HepG2 (cell line): Measurements from ENCODE around the gene SALL4. TPM values are rescaled to one million over a fixed set of nuclear protein-coding genes. Genes with fewer than 3 reads are reported as not detected.

Experiments used
- ATF5 ChIP-seq: sonication (generic); formaldehyde crosslinking; IDR thresholded peaks from 2 replicates; pipeline ENCODE4 v1.4.0; 2020; ENCODE audit warnings: mild to moderate bottlenecking, low read depth, missing genetic modification reagents
- ATM ChIP-seq: fragments of 450-650 bp; IDR thresholded peaks from 2 replicates; pipeline ENCODE4 v1.7.1; 2017; ENCODE audit warnings: mild to moderate bottlenecking, borderline replicate concordance
- DNMT3B ChIP-seq: conservative IDR thresholded peaks from 2 replicates; pipeline ENCODE4 v1.6.1; 2016; ENCODE audit warnings: missing biosample characterization, control low read depth
- GPN1 ChIP-seq: sonication (generic); formaldehyde crosslinking; IDR thresholded peaks from 2 replicates; pipeline ENCODE4 v1.5.1; 2020; ENCODE audit warnings: missing genetic modification reagents, borderline replicate concordance
- GZF1 ChIP-seq: sonication (generic); formaldehyde crosslinking; IDR thresholded peaks from 2 replicates; pipeline ENCODE4 v1.5.1; 2020; ENCODE audit warnings: mild to moderate bottlenecking, missing genetic modification reagents
- HDAC6 ChIP-seq: fragments of 200-600 bp; sonication (generic); IDR thresholded peaks from 2 replicates; pipeline ENCODE4 v1.7.0; 2017; ENCODE audit warnings: mild to moderate bottlenecking, antibody characterized with exemption, low read length, low read depth
- HMGXB3 ChIP-seq: sonication (generic); formaldehyde crosslinking; IDR thresholded peaks from 2 replicates; pipeline ENCODE4 v1.4.0; 2020; ENCODE audit warnings: missing genetic modification reagents, borderline replicate concordance
- MED1 ChIP-seq: sonication (generic); formaldehyde crosslinking; IDR thresholded peaks from 2 replicates; pipeline ENCODE4 v1.4.0; 2020; ENCODE audit warnings: missing genetic modification reagents
- MLLT10 ChIP-seq: sonication (generic); formaldehyde crosslinking; IDR thresholded peaks from 2 replicates; pipeline ENCODE4 v1.4.0; 2020; ENCODE audit warnings: missing genetic modification reagents
- PAF1 ChIP-seq: IDR thresholded peaks from 2 replicates; pipeline ENCODE4 v1.6.1; 2016; ENCODE audit warnings: missing genetic modification reagents, missing compliant biosample characterization
- POLR2A ChIP-seq, 2 experiments: IDR thresholded peaks; 2 replicates each; pipeline ENCODE4 v1.6.1; 2011; ENCODE audit warnings: low read depth in 2 of 2, low read length in 2 of 2, mild to moderate bottlenecking in 1 of 2, moderate library complexity in 1 of 2; ENCODE audit not compliant: insufficient read depth in 1 of 2
- RCOR2 ChIP-seq: IDR thresholded peaks from 2 replicates; pipeline ENCODE4 v1.6.1; 2016; ENCODE audit warnings: missing biosample characterization, missing genetic modification reagents
- RXRB ChIP-seq: IDR thresholded peaks from 2 replicates; pipeline ENCODE4 v1.6.1; 2016; ENCODE audit warnings: borderline replicate concordance, missing genetic modification reagents, missing compliant biosample characterization
- SRSF4 ChIP-seq: fragments of 200-400 bp; formaldehyde crosslinking; IDR thresholded peaks from one replicate; pipeline ENCODE4 v1.6.1; 2018; ENCODE audit warnings: mild to moderate bottlenecking, low read depth, low read length, moderate library complexity; ENCODE audit not compliant: poor library complexity, severe bottlenecking
- TAF1 ChIP-seq: sonication (generic); formaldehyde crosslinking; IDR thresholded peaks from 2 replicates; pipeline ENCODE4 v1.4.0; 2020; ENCODE audit warnings: missing genetic modification reagents
- ZFAT ChIP-seq: sonication (generic); formaldehyde crosslinking; conservative IDR thresholded peaks from 2 replicates; pipeline ENCODE4 v1.8.1; 2023; ENCODE audit warnings: missing genetic modification reagents, inconsistent platforms
- ZNF260 ChIP-seq: sonication (generic); formaldehyde crosslinking; IDR thresholded peaks from 2 replicates; pipeline ENCODE4 v1.4.0; 2020; ENCODE audit warnings: missing genetic modification reagents, low read depth, mild to moderate bottlenecking, borderline replicate concordance
- ZNF501 ChIP-seq: sonication (generic); formaldehyde crosslinking; IDR thresholded peaks from 2 replicates; pipeline ENCODE4 v1.5.1; 2020; ENCODE audit warnings: mild to moderate bottlenecking, moderate library complexity, missing genetic modification reagents
- ZNF556 ChIP-seq: sonication (generic); formaldehyde crosslinking; IDR thresholded peaks from 2 replicates; pipeline ENCODE4 v1.4.0; 2020; ENCODE audit warnings: mild to moderate bottlenecking, missing genetic modification reagents, borderline replicate concordance
- ZNF569 ChIP-seq: sonication (generic); formaldehyde crosslinking; IDR thresholded peaks from 2 replicates; pipeline ENCODE4 v1.5.0; 2020; ENCODE audit warnings: mild to moderate bottlenecking, missing genetic modification reagents, moderate library complexity, borderline replicate concordance
- ZNF574 ChIP-seq: sonication (generic); formaldehyde crosslinking; IDR thresholded peaks from 2 replicates; pipeline ENCODE4 v1.4.0; 2020; ENCODE audit warnings: missing genetic modification reagents
- ZNF691 ChIP-seq: sonication (generic); formaldehyde crosslinking; IDR thresholded peaks from 2 replicates; pipeline ENCODE4 v1.4.0; 2020; ENCODE audit warnings: missing genetic modification reagents, low read depth, mild to moderate bottlenecking, borderline replicate concordance
- ZNF746 ChIP-seq: sonication (generic); formaldehyde crosslinking; IDR thresholded peaks from 2 replicates; pipeline ENCODE4 v1.8.0; 2022; ENCODE audit warnings: mild to moderate bottlenecking, missing genetic modification reagents
- polyA plus RNA-seq, 8 experiments: library from polyadenylated mRNA; depleted of rRNA in 3 of 8; stranded (reverse) in 7 of 8; unstranded in 1 of 8; fragments of >200 nt; fragmentation: Illumina TruSeq in 4 of 8; extraction: Trizol in 4 of 8; gene quantifications; 2 replicates each; pipeline versions ENCODE4 v1.2.1 to v1.2.3, GENCODE V29; 2011 to 2016; ENCODE audit warnings: low read depth in 4 of 8, missing spikeins in 1 of 8, mixed read lengths in 1 of 8; ENCODE audit not compliant: insufficient read depth in 1 of 8
- total RNA-seq, 5 experiments: library from RNA; depleted of rRNA; stranded (reverse); fragments of >200 nt; fragmentation: Illumina TruSeq; extraction: Trizol; gene quantifications; 2 replicates each; pipeline ENCODE4 v1.2.3, GENCODE V29; 2016; ENCODE audit warnings: low read depth in 1 of 5

Gene SALL4
- total and polyA plus RNA-seq, 2 of the 13 experiments (the other 11 are each of a cell fraction or from before 2014, with no cell fraction given) = 0.33 to 1.8 TPM

- TF ChIP-seq GZF1 (CRISPR knock-in tag) (no peak), ZNF501 (CRISPR knock-in tag) (no peak), MED1 (CRISPR knock-in tag) (peak; percentile 93), ZNF556 (CRISPR knock-in tag) (peak; percentile 83; the same call in 1 of the 2 replicates), GPN1 (no peak), HDAC6 (no peak), ZNF574 (CRISPR knock-in tag) (no peak), RXRB (CRISPR knock-in tag) (peak; percentile 94), RCOR2 (peak; percentile 81), POLR2A (IDR thresholded peaks at IDR 0.05; ENCODE audit: insufficient read depth in 1 of 2, low read depth in 2 of 2, low read length in 2 of 2) (no peak), HMGXB3 (CRISPR knock-in tag) (peak; percentile 43; the same call in 1 of the 2 replicates), MLLT10 (CRISPR knock-in tag) (no peak), ZNF691 (CRISPR knock-in tag) (no peak), ZFAT (no peak), ATF5 (CRISPR knock-in tag) (no peak), ZNF260 (no peak), TAF1 (CRISPR knock-in tag) (no peak), DNMT3B (CRISPR knock-in tag) (no peak), ZNF746 (CRISPR knock-in tag) (no peak), ZNF569 (CRISPR knock-in tag) (no peak), SRSF4 (no peak), ATM (no peak), PAF1 (CRISPR knock-in tag) (no peak)
Observed at GRCh38 chr20:51811042-51811355, 8.7 kb upstream of the SALL4 start (continued).
